ENCODE data around the gene ADCY10.

GRCh38 chr1:167797015-167797414 is 116.9 kb downstream of the ADCY10 start:
- TF ChIP-seq, protein P1, sequence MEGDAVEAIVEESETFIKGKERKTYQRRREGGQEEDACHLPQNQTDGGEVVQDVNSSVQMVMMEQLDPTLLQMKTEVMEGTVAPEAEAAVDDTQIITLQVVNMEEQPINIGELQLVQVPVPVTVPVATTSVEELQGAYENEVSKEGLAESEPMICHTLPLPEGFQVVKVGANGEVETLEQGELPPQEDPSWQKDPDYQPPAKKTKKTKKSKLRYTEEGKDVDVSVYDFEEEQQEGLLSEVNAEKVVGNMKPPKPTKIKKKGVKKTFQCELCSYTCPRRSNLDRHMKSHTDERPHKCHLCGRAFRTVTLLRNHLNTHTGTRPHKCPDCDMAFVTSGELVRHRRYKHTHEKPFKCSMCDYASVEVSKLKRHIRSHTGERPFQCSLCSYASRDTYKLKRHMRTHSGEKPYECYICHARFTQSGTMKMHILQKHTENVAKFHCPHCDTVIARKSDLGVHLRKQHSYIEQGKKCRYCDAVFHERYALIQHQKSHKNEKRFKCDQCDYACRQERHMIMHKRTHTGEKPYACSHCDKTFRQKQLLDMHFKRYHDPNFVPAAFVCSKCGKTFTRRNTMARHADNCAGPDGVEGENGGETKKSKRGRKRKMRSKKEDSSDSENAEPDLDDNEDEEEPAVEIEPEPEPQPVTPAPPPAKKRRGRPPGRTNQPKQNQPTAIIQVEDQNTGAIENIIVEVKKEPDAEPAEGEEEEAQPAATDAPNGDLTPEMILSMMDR (IDR thresholded peaks at IDR 0.05; ENCODE audit: poor library complexity): no peak
- no peak for TF ChIP-seq EZH2 (IDR thresholded peaks at IDR 0.05; ENCODE audit: borderline replicate concordance)
- TF ChIP-seq EZH2phosphoT487 (IDR thresholded peaks at IDR 0.05; ENCODE audit: low read depth, severe bottlenecking, unreplicated experiment): no peak

Data from hepatocyte (in vitro differentiated cells).